ENCODE measurements around the gene PRKCZ.
"Not testable (repeated sequence)": the region's sequence is repeated elsewhere in the genome, so short reads cannot be mapped to it uniquely, and the experiment has no call there.

The PRKCZ gene

DNA sequence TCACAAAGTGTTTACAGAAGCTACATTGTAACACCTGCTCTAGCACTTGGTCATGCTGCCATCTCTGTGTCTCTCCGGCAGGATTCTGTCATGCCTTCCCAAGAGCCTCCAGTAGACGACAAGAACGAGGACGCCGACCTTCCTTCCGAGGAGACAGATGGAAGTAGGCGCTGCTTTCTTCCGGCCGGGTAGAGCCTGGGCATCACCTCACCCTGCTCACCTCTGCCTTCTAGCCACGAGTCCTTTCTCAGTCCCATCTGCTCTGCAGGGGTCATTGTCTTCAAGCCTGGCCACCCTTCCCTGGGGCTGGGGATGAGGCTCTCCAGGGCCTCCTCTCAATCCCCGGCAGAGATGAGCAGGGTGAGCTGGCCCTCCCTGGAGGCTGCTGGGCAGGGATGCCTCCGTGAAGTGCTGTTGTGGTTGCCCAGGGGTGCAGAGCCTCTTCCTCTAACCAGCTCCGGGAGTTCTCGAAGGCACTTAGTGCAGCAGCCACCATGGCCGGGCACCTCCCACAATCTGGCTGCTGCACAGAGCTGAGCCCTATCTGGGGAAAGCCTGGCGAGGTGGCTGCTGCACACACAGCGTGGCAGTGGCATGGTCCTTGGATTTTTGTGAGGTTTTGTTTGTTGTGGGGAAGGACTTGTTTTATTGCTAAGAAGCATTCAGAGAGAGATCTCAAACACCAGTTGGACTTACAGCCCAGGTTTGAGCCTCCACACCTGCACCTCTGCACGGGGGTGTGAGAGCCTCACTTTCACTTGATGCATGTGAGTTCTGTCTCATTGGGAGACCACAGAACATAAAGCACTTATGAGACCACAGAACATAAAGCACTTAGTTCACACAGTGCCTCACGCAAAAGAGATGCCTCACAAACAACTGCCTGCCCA, 96.0 kb downstream of the PRKCZ start:
- TF ChIP-seq, protein P1, sequence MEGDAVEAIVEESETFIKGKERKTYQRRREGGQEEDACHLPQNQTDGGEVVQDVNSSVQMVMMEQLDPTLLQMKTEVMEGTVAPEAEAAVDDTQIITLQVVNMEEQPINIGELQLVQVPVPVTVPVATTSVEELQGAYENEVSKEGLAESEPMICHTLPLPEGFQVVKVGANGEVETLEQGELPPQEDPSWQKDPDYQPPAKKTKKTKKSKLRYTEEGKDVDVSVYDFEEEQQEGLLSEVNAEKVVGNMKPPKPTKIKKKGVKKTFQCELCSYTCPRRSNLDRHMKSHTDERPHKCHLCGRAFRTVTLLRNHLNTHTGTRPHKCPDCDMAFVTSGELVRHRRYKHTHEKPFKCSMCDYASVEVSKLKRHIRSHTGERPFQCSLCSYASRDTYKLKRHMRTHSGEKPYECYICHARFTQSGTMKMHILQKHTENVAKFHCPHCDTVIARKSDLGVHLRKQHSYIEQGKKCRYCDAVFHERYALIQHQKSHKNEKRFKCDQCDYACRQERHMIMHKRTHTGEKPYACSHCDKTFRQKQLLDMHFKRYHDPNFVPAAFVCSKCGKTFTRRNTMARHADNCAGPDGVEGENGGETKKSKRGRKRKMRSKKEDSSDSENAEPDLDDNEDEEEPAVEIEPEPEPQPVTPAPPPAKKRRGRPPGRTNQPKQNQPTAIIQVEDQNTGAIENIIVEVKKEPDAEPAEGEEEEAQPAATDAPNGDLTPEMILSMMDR (IDR thresholded peaks at IDR 0.05; ENCODE audit: insufficient read depth, low read depth, low read length, missing control alignments), result no peak
- no peak for DNase-seq (ENCODE audit: low read depth)
- no peak overlapping the region for H3K4me3 ChIP-seq (ENCODE audit: low read depth, low read length)

DNA sequence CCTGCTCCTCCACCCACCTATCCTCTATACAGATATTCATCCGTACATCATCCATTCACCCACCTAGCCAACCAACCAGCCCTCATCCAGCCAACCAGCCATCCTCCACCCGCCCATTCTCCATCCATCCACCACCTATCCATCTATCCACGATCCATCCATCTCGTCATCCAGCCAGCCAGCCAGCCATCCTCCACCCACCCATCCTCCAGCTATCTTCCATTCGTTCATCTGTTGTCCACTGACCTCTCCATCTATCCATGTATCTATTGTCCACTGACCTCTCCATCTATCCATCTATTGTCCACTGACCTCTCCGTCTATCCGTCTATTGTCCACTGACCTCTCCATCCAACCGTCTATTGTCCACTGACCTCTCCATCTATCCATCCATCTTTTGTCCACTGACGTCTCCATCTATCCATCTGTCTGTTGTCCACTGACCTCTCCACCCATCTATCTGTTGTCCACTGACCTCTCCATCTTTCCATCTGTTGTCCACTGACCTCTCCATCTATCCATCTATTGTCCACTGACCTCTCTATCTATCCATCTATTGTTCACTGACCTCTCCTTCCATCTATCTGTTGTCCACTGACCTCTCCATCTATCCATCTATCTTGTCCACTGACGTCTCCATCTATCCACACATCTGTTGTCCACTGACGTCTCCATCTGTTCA, 96.8 kb downstream of the PRKCZ start:
- TF ChIP-seq, protein P1 (IDR thresholded peaks at IDR 0.05; ENCODE audit: insufficient read depth, low read depth, low read length, missing control alignments), result no peak
- no peak for DNase-seq (ENCODE audit: low read depth)
- no peak overlapping the region for H3K4me3 ChIP-seq (ENCODE audit: low read depth, low read length)

DNA sequence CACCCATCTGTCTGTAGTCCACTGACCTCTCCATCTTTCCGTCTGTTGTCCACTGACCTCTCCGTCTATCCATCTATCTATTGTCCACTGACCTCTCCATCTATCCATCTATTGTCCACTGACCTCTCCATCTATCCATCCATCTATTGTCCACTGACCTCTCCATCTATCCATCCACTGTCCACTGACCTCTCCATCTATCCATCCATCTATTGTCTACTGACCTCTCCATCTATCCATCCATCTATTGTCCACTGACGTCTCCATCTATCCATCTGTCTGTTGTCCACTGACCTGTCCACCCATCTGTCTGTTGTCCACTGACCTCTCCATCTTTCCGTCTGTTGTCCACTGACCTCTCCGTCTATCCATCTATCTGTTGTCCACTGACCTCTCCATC, 97.7 kb downstream of the PRKCZ start:
- H3K4me3 ChIP-seq (ENCODE audit: low read depth, low read length); DNase-seq (ENCODE audit: low read depth): not testable (repeated sequence)

DNA sequence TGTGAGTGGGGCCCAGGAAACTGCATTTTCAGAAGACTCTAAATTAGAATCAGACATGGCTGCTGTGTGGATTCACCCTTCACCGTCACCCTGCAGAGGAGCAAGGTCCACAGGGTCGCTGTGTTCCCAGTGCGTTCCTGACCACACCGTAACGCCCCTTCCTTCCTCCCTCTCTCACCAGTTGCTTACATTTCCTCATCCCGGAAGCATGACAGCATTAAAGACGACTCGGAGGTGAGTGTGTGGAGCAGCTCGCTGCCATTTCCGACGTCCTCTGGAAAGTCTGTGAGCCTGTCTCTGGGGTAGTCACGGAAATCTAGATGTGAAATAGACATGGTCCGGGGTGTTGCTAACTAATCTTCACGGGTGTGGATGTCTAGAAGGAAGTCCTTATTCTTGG, 98.5 kb downstream of the PRKCZ start:
- TF ChIP-seq, protein P1 (IDR thresholded peaks at IDR 0.05; ENCODE audit: insufficient read depth, low read depth, low read length, missing control alignments), result no peak
- H3K4me3 ChIP-seq (ENCODE audit: low read depth, low read length), result no peak overlapping the region
- DNase-seq (ENCODE audit: low read depth), result no peak

DNA sequence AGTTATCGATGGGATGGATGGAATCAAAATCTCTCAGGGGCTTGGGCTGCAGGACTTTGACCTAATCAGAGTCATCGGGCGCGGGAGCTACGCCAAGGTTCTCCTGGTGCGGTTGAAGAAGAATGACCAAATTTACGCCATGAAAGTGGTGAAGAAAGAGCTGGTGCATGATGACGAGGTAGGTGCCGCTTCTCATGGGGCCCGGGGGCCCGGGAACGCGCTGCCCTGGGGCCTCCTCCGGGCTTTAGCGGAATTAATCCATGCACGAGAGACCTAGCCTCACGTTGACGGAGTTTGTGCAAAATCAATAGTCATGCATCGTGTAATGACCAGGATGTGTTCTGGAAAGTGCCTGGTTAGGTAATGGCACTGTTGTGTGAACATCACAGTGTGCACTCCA, 100.6 kb downstream of the PRKCZ start:
- TF ChIP-seq, protein P1 (IDR thresholded peaks at IDR 0.05; ENCODE audit: insufficient read depth, low read depth, low read length, missing control alignments), result no peak
- H3K4me3 ChIP-seq (ENCODE audit: low read depth, low read length), result no peak overlapping the region
- no peak for DNase-seq (ENCODE audit: low read depth)

DNA sequence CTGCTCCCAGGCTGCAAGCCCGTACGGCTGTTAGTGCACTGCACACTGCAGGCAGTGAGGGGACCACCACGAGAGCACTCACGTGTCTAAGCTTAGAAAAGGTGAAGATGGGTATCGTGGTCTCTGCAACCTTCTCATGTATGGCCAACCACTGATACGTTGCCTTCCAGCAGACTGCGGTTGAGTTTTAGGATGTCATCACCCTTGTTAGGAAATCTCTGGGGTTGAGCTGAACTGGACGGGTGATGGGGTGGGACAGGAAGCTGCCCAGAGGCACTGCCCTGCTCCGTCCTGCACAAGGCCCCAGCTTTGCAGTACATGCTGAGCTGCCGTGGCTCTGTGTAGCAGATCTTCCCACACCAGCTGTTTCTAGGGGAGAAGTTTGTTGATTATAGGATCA, 101.0 kb downstream of the PRKCZ start:
- no peak for DNase-seq (ENCODE audit: low read depth)

DNA sequence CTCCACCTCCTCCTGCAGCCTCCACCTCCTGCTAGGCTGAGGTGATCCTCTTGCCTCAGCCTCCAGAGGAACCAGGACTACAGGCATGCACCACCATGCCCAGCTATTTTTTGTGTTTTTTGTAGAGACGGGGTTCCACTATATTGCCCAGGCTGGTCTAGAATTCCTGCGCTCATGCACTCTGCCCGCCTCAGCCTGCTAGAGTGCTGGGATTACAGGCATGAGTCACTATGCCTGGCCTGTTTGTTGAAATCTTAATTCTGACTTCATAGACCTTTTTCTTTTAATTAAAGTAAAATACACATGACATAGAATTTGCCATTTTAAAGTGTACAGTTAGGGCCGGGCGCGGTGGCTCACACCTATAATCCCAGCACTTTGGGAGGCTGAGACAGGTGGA, 101.7 kb downstream of the PRKCZ start:
- no peak for DNase-seq (ENCODE audit: low read depth)
- TF ChIP-seq, protein P1 (IDR thresholded peaks at IDR 0.05; ENCODE audit: insufficient read depth, low read depth, low read length, missing control alignments), result no peak
- no peak overlapping the region for H3K4me3 ChIP-seq (ENCODE audit: low read depth, low read length)

More for the DNA sequence above, 101.0 kb downstream of the PRKCZ start:
- H3K4me3 ChIP-seq (ENCODE audit: low read depth, low read length), result no peak overlapping the region
- TF ChIP-seq, protein P1 (IDR thresholded peaks at IDR 0.05; ENCODE audit: insufficient read depth, low read depth, low read length, missing control alignments), result no peak
